ENCODE measurements around the gene SLC16A1.
"Not testable (repeated sequence)": the region's sequence is repeated elsewhere in the genome, so short reads cannot be mapped to it uniquely, and the experiment has no call there.

SLC16A1 gene

GRCh38 chr1:112964347-112964746, 8.4 kb upstream of the SLC16A1 start:
- no peak for DNase-seq (ENCODE audit: low read depth in 2 of 2)

GRCh38 chr1:112961072-112961471, 5.1 kb upstream of the SLC16A1 start:
- no peak for DNase-seq (ENCODE audit: low read depth in 2 of 2)

GRCh38 chr1:112960384-112960783, 4.4 kb upstream of the SLC16A1 start:
- DNase-seq (ENCODE audit: low read depth in 2 of 2): no peak

GRCh38 chr1:112958236-112958635, 2.2 kb upstream of the SLC16A1 start:
- DNase-seq (ENCODE audit: low read depth in 2 of 2): not testable (repeated sequence)

- DNase-seq (ENCODE audit: low read depth in 2 of 2): peak in 1 of 2 donors; percentile 4
Measured at GRCh38 chr1:112957133-112957812, 1.3 kb upstream of the SLC16A1 start.

GRCh38 chr1:112956544-112957132, 642 bp upstream of the SLC16A1 start:
- DNase-seq (ENCODE audit: low read depth in 2 of 2): peak in 1 of 2 donors; percentile 4

GRCh38 chr1:112954945-112955772, 837 bp downstream of the SLC16A1 start:
- peak; percentile 8 to 12 for DNase-seq (ENCODE audit: low read depth in 2 of 2)

GRCh38 chr1:112954017-112954650, 1.9 kb downstream of the SLC16A1 start:
- no peak for DNase-seq (ENCODE audit: low read depth in 2 of 2)

GRCh38 chr1:112950426-112950825, 5.6 kb downstream of the SLC16A1 start:
- no peak for DNase-seq (ENCODE audit: low read depth in 2 of 2)

- DNase-seq (ENCODE audit: low read depth in 2 of 2): no peak
Measured at GRCh38 chr1:112946683-112947082, 9.3 kb downstream of the SLC16A1 start.

- no peak for DNase-seq (ENCODE audit: low read depth in 2 of 2)
Measured at GRCh38 chr1:112939810-112940209, 16.2 kb downstream of the SLC16A1 start.

- no peak for DNase-seq (ENCODE audit: low read depth in 2 of 2)
Measured at GRCh38 chr1:112938210-112938609, 17.8 kb downstream of the SLC16A1 start.

GRCh38 chr1:112937495-112937894, 18.5 kb downstream of the SLC16A1 start:
- DNase-seq (ENCODE audit: low read depth in 2 of 2): no peak

- no peak for DNase-seq (ENCODE audit: low read depth in 2 of 2)
Measured at GRCh38 chr1:112937070-112937469, 18.9 kb downstream of the SLC16A1 start.

GRCh38 chr1:112935461-112936111, 20.4 kb downstream of the SLC16A1 start:
- no peak for DNase-seq (ENCODE audit: low read depth in 2 of 2)

- no peak for DNase-seq (ENCODE audit: low read depth in 2 of 2)
Measured at GRCh38 chr1:112934577-112934976, 21.4 kb downstream of the SLC16A1 start.

GRCh38 chr1:112933820-112934571, 22.0 kb downstream of the SLC16A1 start:
- DNase-seq (ENCODE audit: low read depth in 2 of 2): no peak

GRCh38 chr1:112929979-112930378, 26.0 kb downstream of the SLC16A1 start:
- DNase-seq (ENCODE audit: low read depth in 2 of 2): no peak

- DNase-seq (ENCODE audit: low read depth in 2 of 2): no peak
Measured at GRCh38 chr1:112927462-112927990, 28.5 kb downstream of the SLC16A1 start.

- DNase-seq (ENCODE audit: low read depth in 2 of 2): no peak
Measured at GRCh38 chr1:112926858-112927257, 29.1 kb downstream of the SLC16A1 start.

GRCh38 chr1:112925015-112925414, 31.0 kb downstream of the SLC16A1 start:
- DNase-seq (ENCODE audit: low read depth in 2 of 2): no peak
